H1 (cell line): ENCODE results near the gene CMTM3. TPM values are rescaled to one million over a fixed set of nuclear protein-coding genes. Genes with fewer than 3 reads are reported as not detected.

ENCODE experiments used
- CTCF ChIA-PET: fragments of 300-600 bp; sonication (Branson Sonifier 250); formaldehyde crosslinking; loops from one replicate; lab custom pipeline; 2021; ENCODE audit not compliant: partially characterized antibody; lab: Charles Lee
- POLR2A ChIA-PET: fragments of 300-600 bp; sonication (Branson Sonifier 250); formaldehyde crosslinking; loops from one replicate; lab custom pipeline; 2021; ENCODE audit warnings: inconsistent platforms; ENCODE audit not compliant: partially characterized antibody; lab: Charles Lee
- DNase-seq, 2 experiments: peaks; one replicate each; pipeline versions ENCODE4 v3.0.0 to v3.0.0-alpha.2; 2010 to 2022; ENCODE audit warnings: low spot score in 2 of 2, low read depth in 1 of 2, mixed read lengths in 1 of 2
- FAIRE-seq: peaks from 2 replicates; lab custom pipeline; 2011; peaks lifted over from hg19 to GRCh38; lab: Jason Lieb, UNC
- H2AFZ ChIP-seq: 2 replicates; pipeline ENCODE4 v1.8.1; 2012; ENCODE audit warnings: low read length, inconsistent platforms
- H2AK5ac ChIP-seq: 2 replicates; pipeline ENCODE4 v1.6.1; 2013; ENCODE audit warnings: low read depth, low read length
- H2BK120ac ChIP-seq: replicated peaks from 2 replicates; pipeline ENCODE3; 2013; ENCODE audit warnings: low read depth, low read length, inconsistent platforms
- H2BK12ac ChIP-seq: 2 replicates; pipeline ENCODE4 v1.6.1; 2013; ENCODE audit warnings: low read depth, low read length
- H2BK15ac ChIP-seq: 2 replicates; pipeline ENCODE4 v1.6.1; 2013; ENCODE audit warnings: low read length
- H2BK20ac ChIP-seq: 2 replicates; pipeline ENCODE4 v1.6.1; 2013; ENCODE audit warnings: low read length
- H2BK5ac ChIP-seq: 2 replicates; pipeline ENCODE4 v1.6.1; 2013; ENCODE audit warnings: low read depth, low read length
- H3K14ac ChIP-seq: 2 replicates; pipeline ENCODE4 v1.6.1; 2013; ENCODE audit warnings: inconsistent platforms; ENCODE audit not compliant: insufficient read length
- H3K18ac ChIP-seq: 2 replicates; pipeline ENCODE4 v1.6.1; 2013; ENCODE audit warnings: low read length; ENCODE audit errors: extremely low read depth
- H3K23ac ChIP-seq: 2 replicates; pipeline ENCODE4 v1.6.1; 2013; ENCODE audit warnings: inconsistent platforms; ENCODE audit not compliant: insufficient read length
- H3K23me2 ChIP-seq: 2 replicates; pipeline ENCODE4 v1.6.1; 2013; ENCODE audit warnings: low read depth, low read length
- H3K27ac ChIP-seq: 2 replicates; pipeline ENCODE4 v1.6.1; 2011; ENCODE audit warnings: low read depth, low read length, inconsistent platforms
- H3K27me3 ChIP-seq, 4 experiments: replicated peaks in 1 of 4; 1 replicate in 1 of 4; 2 replicates in 3 of 4; pipeline versions ENCODE4 v1.6.1 to v1.8.1; 2011 to 2013; ENCODE audit warnings: low read length in 3 of 4, mild to moderate bottlenecking in 3 of 4, inconsistent platforms in 2 of 4, mixed read lengths in 2 of 4, moderate library complexity in 1 of 4; ENCODE audit not compliant: control insufficient read depth in 3 of 4, insufficient read depth in 3 of 4; ENCODE audit errors: extremely low read depth in 1 of 4
- H3K36me3 ChIP-seq, 4 experiments: 2 replicates each; pipeline versions ENCODE4 v1.6.1 to v1.8.1; 2011 to 2013; ENCODE audit warnings: mild to moderate bottlenecking in 4 of 4, low read length in 3 of 4, moderate library complexity in 2 of 4, control low read depth in 1 of 4, inconsistent platforms in 1 of 4; ENCODE audit not compliant: insufficient read depth in 4 of 4, control insufficient read depth in 2 of 4
- H3K4ac ChIP-seq: replicated peaks from 2 replicates; pipeline ENCODE3; 2013; ENCODE audit warnings: low read length, low read depth, mixed read lengths, inconsistent platforms; ENCODE audit not compliant: insufficient read length
- H3K4me1 ChIP-seq, 4 experiments: replicated peaks in 1 of 4; 1 replicate in 1 of 4; 2 replicates in 3 of 4; pipeline versions ENCODE4 v1.6.1 to v1.8.1; 2011 to 2013; ENCODE audit warnings: low read length in 3 of 4, inconsistent platforms in 2 of 4, mixed read lengths in 1 of 4; ENCODE audit not compliant: insufficient read depth in 4 of 4, control insufficient read depth in 3 of 4
- H3K4me2 ChIP-seq, 2 experiments: 2 replicates each; pipeline versions ENCODE4 v1.6.1 to v1.8.1; 2011 to 2013; ENCODE audit warnings: low read depth in 2 of 2, low read length in 2 of 2, control low read depth in 1 of 2, inconsistent platforms in 1 of 2, mild to moderate bottlenecking in 1 of 2; ENCODE audit not compliant: insufficient read depth in 1 of 2
- H3K4me3 ChIP-seq, 4 experiments: fragments of 200-600, 300-600 bp in 1 of 4; sonication (generic), shearing (Covaris generic), sonication (Bioruptor Twin) in 1 of 4; 2 replicates each; pipeline versions ENCODE4 v1.5.1 to v1.8.1; 2011 to 2016; ENCODE audit warnings: low read length in 4 of 4, low read depth in 3 of 4, control low read depth in 2 of 4, inconsistent platforms in 2 of 4, mild to moderate bottlenecking in 2 of 4, mixed read lengths in 1 of 4, moderate library complexity in 1 of 4; ENCODE audit not compliant: insufficient read depth in 2 of 4; ENCODE audit errors: extremely low read depth in 1 of 4
- H3K56ac ChIP-seq: replicated peaks from 2 replicates; pipeline ENCODE3; 2013; ENCODE audit warnings: low read depth, mild to moderate bottlenecking, mixed read lengths, low read length, inconsistent platforms; ENCODE audit not compliant: insufficient read length
- H3K79me1 ChIP-seq: 2 replicates; pipeline ENCODE4 v1.6.1; 2013; ENCODE audit warnings: low read depth, low read length, control low read depth
- H3K79me2 ChIP-seq, 2 experiments: 2 replicates each; pipeline versions ENCODE4 v1.6.1 to v1.8.1; 2012 to 2013; ENCODE audit warnings: low read length in 2 of 2, mild to moderate bottlenecking in 2 of 2, inconsistent platforms in 1 of 2; ENCODE audit not compliant: insufficient read depth in 2 of 2, control insufficient read depth in 1 of 2
- H3K9ac ChIP-seq, 4 experiments: replicated peaks in 1 of 4; 1 replicate in 1 of 4; 2 replicates in 3 of 4; pipeline versions ENCODE4 v1.6.1 to v1.8.1; 2011 to 2013; ENCODE audit warnings: low read depth in 3 of 4, low read length in 3 of 4, control low read depth in 2 of 4, mild to moderate bottlenecking in 2 of 4, moderate library complexity in 2 of 4, inconsistent platforms in 1 of 4; ENCODE audit errors: extremely low read depth in 1 of 4
- H3K9me3 ChIP-seq, 2 experiments: 2 replicates each; pipeline versions ENCODE4 v1.6.1 to v1.8.1; 2012 to 2013; ENCODE audit warnings: mild to moderate bottlenecking in 2 of 2, moderate library complexity in 2 of 2, control low read depth in 1 of 2, inconsistent platforms in 1 of 2, low read depth in 1 of 2, low read length in 1 of 2, mixed read lengths in 1 of 2; ENCODE audit not compliant: insufficient read depth in 2 of 2
- H4K20me1 ChIP-seq, 2 experiments: replicated peaks in 1 of 2; 2 replicates each; pipeline versions ENCODE3 to v1.8.1; 2011 to 2013; ENCODE audit warnings: inconsistent platforms in 2 of 2, low read length in 2 of 2, mild to moderate bottlenecking in 1 of 2; ENCODE audit not compliant: insufficient read depth in 2 of 2, control insufficient read depth in 1 of 2
- H4K5ac ChIP-seq: 2 replicates; pipeline ENCODE4 v1.6.1; 2013; ENCODE audit warnings: low read length, low read depth, mixed read lengths, inconsistent platforms; ENCODE audit not compliant: insufficient read length
- H4K8ac ChIP-seq: 2 replicates; pipeline ENCODE4 v1.8.0; 2013; ENCODE audit warnings: mild to moderate bottlenecking, moderate library complexity, low read length, inconsistent platforms; ENCODE audit not compliant: insufficient read depth; ENCODE audit errors: extremely low read depth
- H4K91ac ChIP-seq: replicated peaks from 2 replicates; pipeline ENCODE3; 2013; ENCODE audit warnings: low read length, mixed read lengths, inconsistent platforms; ENCODE audit not compliant: insufficient read length
- ASH2L ChIP-seq: fragments of 200-600, 300-600 bp; sonication (generic); IDR thresholded peaks from one replicate; pipeline ENCODE4 v1.7.1; 2017; ENCODE audit warnings: low read length
- BRCA1 ChIP-seq: IDR thresholded peaks from 2 replicates; pipeline ENCODE4 v1.6.1; 2012; ENCODE audit warnings: low read depth, low read length, improper control_type of control experiment
- CREB1 ChIP-seq: IDR thresholded peaks from 2 replicates; pipeline ENCODE4 v1.6.1; 2012; ENCODE audit warnings: inconsistent platforms
- EP300 ChIP-seq, 2 experiments: IDR thresholded peaks; 1 replicate in 1 of 2; 2 replicates in 1 of 2; pipeline ENCODE4 v1.6.1; 2011 to 2012; ENCODE audit warnings: low read depth in 2 of 2, low read length in 2 of 2, mild to moderate bottlenecking in 2 of 2, borderline replicate concordance in 1 of 2, inconsistent platforms in 1 of 2, moderate library complexity in 1 of 2
- FOSL1 ChIP-seq: IDR thresholded peaks from 2 replicates; pipeline ENCODE4 v1.6.1; 2011; ENCODE audit warnings: mild to moderate bottlenecking, low read depth, low read length, moderate library complexity; ENCODE audit not compliant: insufficient read depth
- JUN ChIP-seq: IDR thresholded peaks from 2 replicates; pipeline ENCODE4 v1.6.1; 2011; ENCODE audit warnings: low read depth, mild to moderate bottlenecking, improper control_type of control experiment, low read length
- KDM4A ChIP-seq: IDR thresholded peaks from one replicate; pipeline ENCODE4 v1.7.1; 2012; ENCODE audit warnings: low read depth, mild to moderate bottlenecking, moderate library complexity, low read length, inconsistent platforms; ENCODE audit not compliant: severe bottlenecking
- KDM5A ChIP-seq: fragments of 200-600 bp; IDR thresholded peaks from 2 replicates; pipeline ENCODE4 v1.7.1; 2012; ENCODE audit warnings: mild to moderate bottlenecking, low read length, inconsistent platforms, mixed read lengths
- SAP30 ChIP-seq: fragments of 300-600 bp; sonication (generic); IDR thresholded peaks from 2 replicates; pipeline ENCODE4 v1.7.1; 2012; ENCODE audit warnings: low read length, moderate library complexity, mild to moderate bottlenecking, inconsistent platforms; ENCODE audit not compliant: insufficient read depth, insufficient replicate concordance
- SRF ChIP-seq: IDR thresholded peaks from 2 replicates; pipeline ENCODE4 v1.6.1; 2011; ENCODE audit warnings: mild to moderate bottlenecking, low read depth, low read length, moderate library complexity
- SUZ12 ChIP-seq: fragments of 200-600 bp; sonication (generic); IDR thresholded peaks from 2 replicates; pipeline ENCODE4 v1.6.1; 2012; ENCODE audit warnings: mild to moderate bottlenecking, inconsistent platforms, low read length, moderate library complexity, mixed read lengths
- TBP ChIP-seq: IDR thresholded peaks from 2 replicates; pipeline ENCODE4 v1.6.1; 2011; ENCODE audit warnings: low read depth, low read length, improper control_type of control experiment
- WGBS, 2 experiments: shearing (Covaris generic) in 1 of 2; methylation state at CpG; one replicate each; pipeline versions ENCODE4 v1.1.6 to v1.1.7; 2013 to 2015; ENCODE audit warnings: low lambda C conversion rate in 2 of 2, mixed read lengths in 2 of 2, inconsistent platforms in 1 of 2, low coverage in 1 of 2, missing lambda C conversion rate in 1 of 2; ENCODE audit not compliant: insufficient replicate concordance in 2 of 2, insufficient coverage in 1 of 2, insufficient read length in 1 of 2; ENCODE audit errors: extremely low coverage in 1 of 2, missing lambda C conversion rate in 1 of 2; 5-methylcytosine and 5-hydroxymethylcytosine counted together
- polyA plus RNA-seq, 7 experiments: library from polyadenylated mRNA; depleted of rRNA in 3 of 7; stranded (reverse) in 5 of 7; unstranded in 2 of 7; fragments of >200 nt in 5 of 7; fragments of 200-250 nt in 2 of 7; gene quantifications; 1 replicate in 5 of 7; 2 replicates in 1 of 7; 4 replicates in 1 of 7; pipeline versions ENCODE4 v1.2.1 to v1.2.3, GENCODE V29; 2011 to 2013; ENCODE audit warnings: missing spikeins in 2 of 7, mixed read lengths in 2 of 7
- total RNA-seq: library from RNA; stranded (reverse); fragmentation: NEBNext Ultra II Directional; extraction: Animal tissue kit (Norgen Biotek cat#: 25700); gene quantifications from 2 replicates; pipeline ENCODE4 v1.2.1, GENCODE V29; 2021
- TF ChIP-seq, protein P1 (sequence below): IDR thresholded peaks from 2 replicates; pipeline ENCODE4 v1.6.1; 2011; ENCODE audit warnings: low read depth, mild to moderate bottlenecking, low read length; ENCODE audit not compliant: insufficient read depth

CMTM3 gene
- total and polyA plus RNA-seq, 2 of the 8 experiments (the other 6 are each of a cell fraction or from before 2014, with no cell fraction given) = 24.7 to 24.8 TPM

DNA sequence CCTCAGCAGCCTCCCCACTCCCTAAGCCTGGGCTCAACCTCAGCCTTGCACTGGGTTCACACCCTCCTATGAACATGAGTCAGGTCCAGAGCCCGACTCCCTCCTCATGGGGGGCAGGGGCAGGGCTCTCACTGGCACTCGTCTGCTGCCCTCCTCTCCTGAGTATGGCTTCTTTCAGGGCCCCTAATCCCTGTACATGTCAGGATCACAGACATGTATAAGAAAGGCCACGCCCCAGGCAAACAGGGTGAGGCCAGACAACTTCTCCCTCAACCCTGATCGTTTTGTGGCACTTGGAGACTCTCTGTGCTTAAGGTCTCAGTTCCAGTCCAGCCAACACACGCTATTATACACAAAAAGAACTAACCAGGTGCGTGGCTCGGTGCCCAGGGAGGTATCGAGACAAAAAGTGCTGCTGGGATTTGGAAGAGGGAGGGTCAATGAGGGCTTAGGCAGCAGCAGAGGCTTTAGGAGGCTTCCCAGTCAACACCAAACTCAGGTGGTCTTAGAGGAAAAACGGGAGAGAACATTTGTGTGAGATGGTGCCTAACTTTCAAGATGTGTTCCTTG, 45.2 kb downstream of the CMTM3 start:
- Histone ChIP-seq H3K4me2 (no peak overlapping the region), H3K9me3 (no peaks in the 10 kb centered on the region), H2BK20ac (no peak overlapping the region), H3K18ac (no peak overlapping the region), H4K8ac (no peak overlapping the region), H2AK5ac (no peak overlapping the region), H2BK12ac (no peak overlapping the region), H4K91ac (no peak overlapping the region), H3K36me3 (no peaks in the 10 kb centered on the region), H3K27me3 (no peaks in the 10 kb centered on the region), H2BK5ac (no peak overlapping the region), H3K56ac (no peak overlapping the region), H4K20me1 (peaks cover 0 to 7% of the 10 kb centered on the region in 2 experiments), H2AFZ (no peak overlapping the region), H3K23me2 (no peaks in the 10 kb centered on the region), H3K14ac (no peak overlapping the region), H4K5ac (no peak overlapping the region), H2BK15ac (no peak overlapping the region), H3K79me2 (peaks cover 3 to 13% of the 10 kb centered on the region in 2 experiments; a peak in 2 of 4 replicates), H3K9ac (no peak overlapping the region; a peak in 1 of 7 replicates), H3K79me1 (peaks cover 5% of the 10 kb centered on the region; the same call in 1 of the 2 replicates), H3K4me3 (no peak overlapping the region), H2BK120ac (no peak overlapping the region), H3K27ac (no peak overlapping the region), H3K23ac (no peak overlapping the region), H3K4me1 (peaks cover 0 to 5% (median 4%) of the 10 kb centered on the region in 4 experiments; a peak in 3 of 7 replicates), H3K4ac (no peak overlapping the region)
- ChIA-PET CTCF (interaction anchor here (0.9 to 4.0 kb wide), 17 partner anchors 10 to 192 kb away, joined by 3 to 58 read pairs (median 7); no protein-coding TSS in a partner anchor), POLR2A (interaction anchor here (1.3 to 2.7 kb wide), 2 partner anchors 11 to 21 kb away, joined by 4 to 8 read pairs; no protein-coding TSS in a partner anchor)
- 83% methylated on average over 9 of the region's 9 CpGs; no CpG with 5 or more reads in 1 of the 2 experiments for WGBS, 2 experiments
- DNase-seq (no peak), FAIRE-seq (no peak)
- TF ChIP-seq SAP30 (no peak), SRF (no peak), JUN (no peak), ASH2L (no peak), KDM4A (no peak), CREB1 (no peak), EP300 (IDR thresholded peaks at IDR 0.05; ENCODE audit: borderline replicate concordance in 1 of 2, low read depth in 2 of 2, low read length in 2 of 2) (no peak), FOSL1 (no peak), BRCA1 (no peak), TBP (no peak), SUZ12 (no peak), KDM5A (no peak)
- TF ChIP-seq, protein P1, sequence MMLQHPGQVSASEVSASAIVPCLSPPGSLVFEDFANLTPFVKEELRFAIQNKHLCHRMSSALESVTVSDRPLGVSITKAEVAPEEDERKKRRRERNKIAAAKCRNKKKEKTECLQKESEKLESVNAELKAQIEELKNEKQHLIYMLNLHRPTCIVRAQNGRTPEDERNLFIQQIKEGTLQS = no peak
